Activated CD4-positive, CD25-positive, alpha-beta regulatory T cell (primary cell): ENCODE results near the gene ASF1B.
A peak's percentile ranks its signal among the peaks of the same experiment; 100 is the strongest.
"Not testable (repeated sequence)": the region's sequence is repeated elsewhere in the genome, so short reads cannot be mapped to it uniquely, and the experiment has no call there.

Experiments
- DNase-seq, 4 experiments: peaks; one replicate each; lab custom pipeline; 2025; lab: John Stamatoyannopoulos, UW

The ASF1B gene

GRCh38 chr19:14136509-14137281 is at the start of gene ASF1B:
TSS of gene ASF1B (minus strand) at chr19:14136589. CDS start at chr19:14136456, 133 bp downstream.
- DNase-seq = peak; percentile 97 to 100 (median 100)

DNA sequence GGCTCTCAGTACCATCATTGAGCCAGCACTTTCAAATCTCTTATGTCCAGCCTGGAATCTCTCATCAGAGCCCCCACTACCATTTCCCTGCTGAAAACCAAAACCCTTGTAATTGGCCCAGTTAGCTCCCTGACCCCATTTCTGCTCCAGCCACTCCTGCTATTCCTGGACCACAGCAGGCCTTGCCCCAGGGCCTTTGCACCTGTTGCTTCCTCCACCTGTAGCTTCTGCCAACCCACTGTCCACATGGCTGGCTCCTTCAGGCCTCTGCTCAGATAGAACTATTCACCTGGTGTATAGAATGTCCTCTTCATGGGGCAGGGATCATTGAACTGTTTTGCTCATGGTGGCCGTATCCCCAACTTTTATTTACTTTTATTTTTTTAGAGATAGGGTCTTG is 49.3 kb upstream of the ASF1B start:
- DNase-seq = not testable (repeated sequence)

GRCh38 chr19:14185158-14185557 is 48.8 kb upstream of the ASF1B start:
- DNase-seq = no peak

DNA sequence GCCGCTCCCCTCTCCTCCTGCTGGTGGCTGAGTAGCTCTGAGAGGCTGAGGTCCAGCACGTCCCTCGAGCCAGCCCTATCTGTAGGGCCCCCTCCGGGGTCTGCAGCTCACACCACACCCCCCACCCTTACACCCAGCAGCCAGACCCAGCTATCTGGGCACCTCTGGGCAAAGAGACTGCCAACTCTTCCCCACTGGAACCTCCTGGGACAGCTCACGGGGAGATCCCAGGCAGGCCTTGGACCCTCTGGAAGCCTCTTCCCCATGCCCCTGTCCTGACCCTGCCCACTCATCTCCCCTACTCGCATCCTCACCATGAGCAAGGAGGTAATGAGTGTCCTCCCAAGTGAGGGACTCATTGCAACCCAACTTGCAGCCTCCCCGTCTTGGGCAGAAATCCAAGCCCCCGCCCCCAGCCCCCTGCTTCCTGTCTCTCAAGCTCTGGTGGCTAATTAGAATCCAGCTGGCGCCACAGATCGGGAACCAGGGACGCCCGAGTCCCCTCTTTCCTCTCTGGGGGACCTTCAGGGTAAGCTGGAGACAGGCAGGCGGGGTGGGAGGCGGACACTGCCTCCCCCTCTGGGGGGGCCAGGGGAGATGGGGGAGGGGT is 47.5 kb upstream of the ASF1B start:
- no peak for DNase-seq

- DNase-seq = no peak
These were observed 46.1 kb upstream of the ASF1B start for GRCh38 chr19:14182476-14182875.

- no peak for DNase-seq
These were observed 45.5 kb upstream of the ASF1B start for GRCh38 chr19:14181906-14182305.

GRCh38 chr19:14181199-14181598 is 44.8 kb upstream of the ASF1B start:
- not testable (repeated sequence) for DNase-seq

DNA sequence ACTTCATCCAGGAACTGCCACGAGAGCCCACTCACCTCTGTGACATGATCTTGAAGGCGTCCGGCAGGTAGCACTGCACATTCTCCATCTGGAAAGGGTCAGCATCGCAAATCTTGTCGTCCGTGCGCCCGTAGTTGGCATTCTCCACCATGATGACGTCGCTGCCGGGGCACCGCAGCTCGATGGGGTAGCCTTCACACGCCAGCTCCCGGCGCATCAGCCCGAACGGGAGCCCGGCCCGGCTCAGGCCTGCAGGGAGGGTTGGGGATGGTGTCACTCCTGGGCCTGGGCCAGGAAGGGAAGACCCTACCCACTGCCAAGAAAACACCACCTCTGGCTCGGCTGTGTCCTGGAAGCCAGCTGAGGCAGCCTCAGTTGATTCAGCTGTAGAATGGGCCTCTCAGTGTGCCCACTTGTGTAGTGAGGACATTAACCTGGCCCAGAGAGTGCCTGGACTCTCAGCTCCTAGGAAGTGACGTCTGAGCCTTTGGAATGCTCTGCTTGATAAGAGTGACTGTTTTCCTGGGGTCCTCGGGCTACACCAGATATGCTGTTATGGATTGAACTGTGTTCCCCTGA is 41.2 kb upstream of the ASF1B start:
- DNase-seq = no peak

GRCh38 chr19:14175351-14175792 is 39.0 kb upstream of the ASF1B start:
- DNase-seq = no peak

GRCh38 chr19:14174883-14175282 is 38.5 kb upstream of the ASF1B start:
- no peak for DNase-seq

- DNase-seq = no peak
These were observed 32.6 kb upstream of the ASF1B start for GRCh38 chr19:14168993-14169392.

DNA sequence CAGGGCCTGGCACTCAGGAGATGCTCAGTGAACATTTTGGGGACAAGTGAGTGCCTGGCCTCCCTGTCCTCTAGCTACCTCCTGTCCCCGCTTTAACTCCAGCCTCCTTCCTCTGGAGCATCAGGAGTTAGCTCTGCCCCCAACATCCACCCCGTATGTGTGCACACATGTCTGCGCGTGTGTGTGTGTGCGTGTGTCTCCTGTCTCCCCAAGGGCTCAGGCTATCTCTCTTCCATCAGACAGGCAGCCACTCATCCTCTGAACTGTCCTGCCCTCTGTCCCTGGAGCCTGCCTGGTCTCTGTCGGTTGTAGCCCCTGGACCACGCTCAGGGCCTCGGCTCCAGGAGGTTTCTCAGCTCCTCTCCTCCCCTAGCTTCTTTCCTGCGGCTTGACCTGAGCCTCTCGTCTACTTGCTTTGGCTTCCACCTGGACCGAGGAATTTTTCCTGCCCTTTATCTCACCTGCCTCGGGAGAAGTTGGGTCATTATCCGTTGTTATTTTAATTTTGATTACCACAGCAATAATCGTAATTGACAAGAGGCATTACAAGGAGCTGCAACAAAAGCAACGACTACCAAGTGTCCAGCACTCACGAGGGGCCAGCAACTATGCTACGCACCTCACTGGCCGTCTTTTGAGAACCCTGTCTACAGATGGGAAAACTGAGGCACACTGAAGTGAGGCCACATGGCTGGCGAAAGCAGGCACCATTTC is 32.0 kb upstream of the ASF1B start:
- no peak for DNase-seq

GRCh38 chr19:14167576-14168138 is 31.3 kb upstream of the ASF1B start:
- no peak for DNase-seq

DNA sequence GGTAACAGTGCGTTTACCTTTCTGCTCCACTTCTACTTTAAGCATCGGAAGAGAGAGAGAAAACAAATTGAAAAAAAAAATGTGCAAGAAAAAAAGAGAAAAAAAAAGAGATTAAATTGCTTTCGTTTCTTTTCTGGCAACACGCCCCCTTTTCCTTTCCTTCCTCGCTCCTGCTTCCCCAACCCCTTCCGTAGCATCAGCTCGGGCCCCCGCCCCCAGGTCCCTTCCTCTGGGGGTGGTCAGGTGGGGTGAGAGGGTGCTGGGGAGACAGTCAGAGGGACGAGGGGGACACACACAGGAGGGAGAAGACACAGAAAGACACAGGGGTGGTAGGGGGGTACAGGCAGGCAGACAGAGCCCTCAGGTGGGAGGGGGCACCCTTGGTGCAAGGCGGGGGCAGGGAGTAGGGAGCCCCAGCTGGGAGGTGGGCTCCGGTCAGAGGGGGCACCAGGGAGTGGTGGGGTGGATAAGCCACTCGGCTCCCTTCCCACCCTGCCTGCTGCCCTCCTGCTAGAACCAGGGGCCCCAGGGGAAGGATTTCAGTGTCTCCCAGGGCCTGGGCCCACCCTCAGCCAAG is 30.7 kb upstream of the ASF1B start:
- DNase-seq = no peak

- DNase-seq = no peak
These were observed 29.8 kb upstream of the ASF1B start for GRCh38 chr19:14165990-14166830.

DNA sequence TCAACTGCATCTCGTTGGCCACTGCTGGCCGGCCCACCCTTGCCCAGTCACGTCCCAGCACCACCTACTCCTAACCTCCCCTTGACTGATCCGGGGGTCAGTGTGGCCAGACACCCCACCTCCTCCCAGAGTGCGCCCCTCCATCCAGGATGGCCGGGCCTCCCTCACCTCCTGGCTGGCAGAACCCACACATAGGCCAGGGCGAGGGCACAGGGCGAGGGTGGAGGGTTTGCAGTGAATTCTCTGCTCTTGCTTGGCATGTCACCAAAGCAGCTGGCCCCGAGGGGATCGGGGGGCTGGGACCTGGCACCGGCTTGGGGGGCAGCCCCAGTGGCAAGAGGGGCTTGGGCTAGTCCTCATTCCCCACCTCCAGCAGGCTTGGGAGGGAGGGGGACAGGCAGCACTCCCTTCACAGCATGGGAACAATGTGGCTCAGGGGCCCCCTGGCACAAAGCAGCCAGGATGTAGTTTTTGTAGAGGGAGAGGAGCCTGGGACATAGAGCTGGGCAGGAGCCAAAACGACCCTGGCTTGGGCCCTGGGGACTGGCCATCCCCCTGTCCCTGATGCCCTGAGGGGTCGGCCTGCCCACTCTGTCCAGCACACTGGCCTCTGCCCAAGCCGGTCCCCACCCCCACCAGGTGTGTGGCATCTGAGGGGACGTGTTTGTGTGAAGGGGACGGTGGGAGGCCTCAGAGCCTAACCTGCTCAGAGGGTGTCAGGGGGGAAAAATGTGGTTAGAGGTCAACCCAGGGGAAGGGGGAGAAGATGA is 28.5 kb upstream of the ASF1B start:
- DNase-seq = no peak

GRCh38 chr19:14164082-14164481 is 27.7 kb upstream of the ASF1B start:
- no peak for DNase-seq

GRCh38 chr19:14162871-14163297 is 26.5 kb upstream of the ASF1B start:
- no peak for DNase-seq

GRCh38 chr19:14161305-14161704 is 24.9 kb upstream of the ASF1B start:
- DNase-seq = no peak
